Activated CD4-positive, alpha-beta T cell treated with anti-CD3 and anti-CD28 coated beads, Interleukin-2, amount 50 U/mL, for 16 hours (primary cell): ENCODE measurements around the gene KRTAP10-6.
"Not testable (repeated sequence)": the region's sequence is repeated elsewhere in the genome, so short reads cannot be mapped to it uniquely, and the experiment has no call there.

Experiments used
- DNase-seq: peaks from one replicate; pipeline ENCODE4 v3.0.0-alpha.2; 2020

KRTAP10-6 gene

DNA sequence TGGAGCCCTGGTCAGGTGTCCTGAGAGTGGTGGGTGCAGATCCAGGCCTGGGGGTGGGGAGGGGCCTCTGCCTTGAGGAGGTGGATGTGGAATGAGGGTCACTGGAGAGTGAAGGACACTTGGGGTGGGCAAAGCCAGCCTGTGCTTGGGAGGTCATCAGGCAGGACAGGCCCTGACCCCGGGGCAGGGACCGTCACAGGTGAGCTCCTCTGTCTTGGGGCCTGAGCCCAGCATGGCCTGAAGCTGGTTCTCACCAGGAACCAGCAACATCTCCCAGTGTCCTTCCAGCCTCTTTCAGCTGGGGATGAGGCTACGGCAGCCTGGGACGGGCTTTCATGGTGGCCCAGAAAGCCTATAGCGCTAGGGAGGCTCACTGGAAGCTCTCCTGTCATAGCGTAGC lies 40.2 kb downstream of the KRTAP10-6 start:
- no peak for DNase-seq

DNA sequence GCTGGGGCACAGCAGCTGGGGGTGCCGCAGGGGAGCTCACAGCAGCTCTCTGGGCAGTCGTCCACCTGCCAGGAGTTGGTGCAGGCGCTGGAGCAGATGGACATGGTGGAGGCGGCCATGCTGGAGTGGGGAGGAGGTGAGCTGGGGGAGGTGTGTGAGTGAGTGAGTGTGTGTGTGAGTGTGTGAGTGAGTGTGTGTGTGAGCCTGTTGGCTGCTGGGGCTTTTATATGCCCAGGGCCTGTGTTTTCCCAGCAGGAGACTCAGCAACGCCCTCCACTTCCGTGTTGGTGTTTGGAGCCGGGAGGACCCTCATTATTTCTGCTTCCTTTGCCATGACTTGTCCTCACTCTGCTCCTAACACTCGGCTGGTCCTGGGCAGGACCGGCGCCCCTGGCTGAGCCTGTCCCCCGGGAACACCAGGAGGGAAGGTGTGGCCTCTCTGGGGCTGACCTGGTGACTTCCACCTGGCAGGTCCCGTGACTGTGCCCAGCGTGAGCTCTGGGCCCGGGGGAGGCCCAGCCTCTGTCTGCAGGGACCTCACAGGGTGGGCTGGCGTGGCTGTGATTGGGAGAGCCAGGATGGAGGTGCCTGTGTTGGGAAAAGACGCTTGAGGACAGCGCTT lies 40.9 kb downstream of the KRTAP10-6 start, which contains the start of gene KRTAP10-2:
Gene KRTAP10-2 (minus strand): TSS at position 166 of the 622 bp plus-strand sequence. CDS start 47 bp downstream, at position 119.
- no peak for DNase-seq

- no peak for DNase-seq
These were observed 41.5 kb downstream of the KRTAP10-6 start for GRCh38 chr21:44550807-44551206.

GRCh38 chr21:44550285-44550684 lies 42.0 kb downstream of the KRTAP10-6 start:
- not testable (repeated sequence) for DNase-seq

- no peak for DNase-seq
These were observed 42.6 kb downstream of the KRTAP10-6 start for GRCh38 chr21:44549525-44550211.

DNA sequence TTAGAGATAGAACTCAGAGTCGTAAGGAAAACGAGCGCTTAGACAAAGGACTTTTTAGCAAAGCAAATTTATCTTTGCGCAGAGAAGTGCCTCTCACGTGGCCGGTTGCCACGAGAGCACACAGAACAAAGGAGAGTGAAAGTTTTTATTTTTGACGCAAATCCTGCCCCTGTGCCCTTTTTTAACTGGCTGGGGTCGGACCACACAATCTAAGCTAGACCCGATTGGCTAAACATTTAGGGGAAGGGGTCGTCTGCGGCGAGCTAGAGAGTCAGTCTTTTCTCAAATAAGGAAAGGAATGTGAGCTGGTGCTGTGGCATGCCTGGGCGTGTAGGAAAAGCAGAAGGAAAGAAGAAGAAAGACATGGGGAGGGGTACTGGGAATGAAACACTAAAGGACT lies 43.4 kb downstream of the KRTAP10-6 start:
- DNase-seq, result no peak

- DNase-seq, result no peak
These were observed 43.9 kb downstream of the KRTAP10-6 start for GRCh38 chr21:44548381-44548780.

DNA sequence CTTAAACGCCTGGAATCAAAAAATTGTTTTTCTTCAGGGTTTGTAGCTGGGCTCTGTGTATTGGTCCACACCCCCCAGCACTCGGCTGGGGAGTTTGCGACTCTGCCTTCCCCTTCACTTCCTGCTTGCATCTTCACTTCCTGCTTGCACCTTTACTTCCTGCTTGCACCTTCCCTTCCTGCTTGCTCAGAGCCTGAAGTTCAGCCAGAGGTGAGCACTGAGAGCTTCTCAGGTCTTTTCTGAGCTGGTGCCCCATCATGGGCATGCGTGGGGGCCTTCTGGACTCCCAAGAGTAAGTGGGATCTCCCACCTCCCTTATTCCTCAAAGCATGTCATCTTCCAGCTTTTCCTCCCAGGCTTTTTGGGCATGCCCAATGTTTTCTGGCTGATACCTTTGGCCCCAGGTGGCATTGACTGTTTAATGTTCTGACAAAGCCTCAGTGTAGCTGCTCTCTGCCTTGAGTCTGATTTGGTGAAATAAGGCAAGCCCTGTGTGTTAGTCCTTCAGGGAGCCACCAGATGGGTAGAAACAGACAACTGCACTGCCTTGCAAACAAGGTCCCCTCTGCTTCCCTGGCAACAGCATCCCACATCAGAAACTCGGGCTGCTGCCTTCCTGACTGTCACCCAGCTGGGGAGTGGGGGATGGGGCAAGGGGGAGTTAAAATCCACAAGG lies 44.5 kb downstream of the KRTAP10-6 start:
- peak; percentile 18 for DNase-seq

GRCh38 chr21:44544566-44544965 lies 47.7 kb downstream of the KRTAP10-6 start:
- DNase-seq, result no peak

- no peak for DNase-seq
These were observed 49.6 kb downstream of the KRTAP10-6 start for GRCh38 chr21:44542716-44543115.
